ENCODE data around the gene IGFBP6. TPM values are rescaled to one million over a fixed set of nuclear protein-coding genes. Genes with fewer than 3 reads are reported as not detected.
"Not testable (repeated sequence)": the region's sequence is repeated elsewhere in the genome, so short reads cannot be mapped to it uniquely, and the experiment has no call there.

The IGFBP6 gene
- total RNA-seq, 1 experiment from 2014 or later: 4.2 TPM

- no CpG with 5 or more reads among the region's 3 CpGs for WGBS (ENCODE audit: extremely low coverage, insufficient read length, low lambda C conversion rate)
- peaks cover 24% of the 10 kb centered on the region for H3K23me2 ChIP-seq (ENCODE audit: insufficient read length, low read depth, low read length, poor library complexity, severe bottlenecking)
Observed at GRCh38 chr12:53095596-53095895, 1.9 kb upstream of the IGFBP6 start.

More at GRCh38 chr12:53095596-53095895, 1.9 kb upstream of the IGFBP6 start:
- not testable (repeated sequence) for H2AK5ac ChIP-seq (ENCODE audit: insufficient read length, low read length); H3K14ac ChIP-seq (ENCODE audit: insufficient read depth, low read length); H2BK20ac ChIP-seq (ENCODE audit: low read depth, low read length, poor library complexity, severe bottlenecking); H3K4me3 Mint-ChIP-seq; H3K36me3 Mint-ChIP-seq (ENCODE audit: insufficient read depth in 1 of 3, low read depth in 3 of 3); H3K4me1 ChIP-seq (ENCODE audit: insufficient read depth, low read length); H3K9me3 Mint-ChIP-seq; H4K5ac ChIP-seq (ENCODE audit: insufficient read length, low read depth, low read length); H2BK12ac ChIP-seq (ENCODE audit: insufficient read length, low read depth, low read length); H3K4me2 ChIP-seq (ENCODE audit: insufficient read depth, insufficient read length, low read length); H4K91ac ChIP-seq (ENCODE audit: insufficient read length, low read depth, low read length); H3K27ac ChIP-seq (ENCODE audit: insufficient read length, low read depth, low read length); H4K8ac ChIP-seq (replicated peaks; ENCODE audit: insufficient read length, low read depth, low read length); H3K79me1 ChIP-seq (ENCODE audit: insufficient read depth, low read depth, low read length, poor library complexity, severe bottlenecking); H3T11ph ChIP-seq (ENCODE audit: low read length); H3K9ac ChIP-seq (ENCODE audit: extremely low read depth, insufficient read length, low read length); H2BK120ac ChIP-seq (ENCODE audit: low read depth, low read length, poor library complexity, severe bottlenecking); H3K79me2 ChIP-seq (ENCODE audit: insufficient read depth, low read length); H2AFZ ChIP-seq (ENCODE audit: low read length); H3K9me3 ChIP-seq (ENCODE audit: control insufficient read depth, low read depth, low read length); H2BK15ac ChIP-seq (ENCODE audit: low read depth, low read length); DNase-seq; H3K4ac ChIP-seq (ENCODE audit: low read depth, low read length); H3K23ac ChIP-seq (ENCODE audit: insufficient read length, low read depth, low read length); H2BK5ac ChIP-seq (ENCODE audit: insufficient read length, low read length); H3K18ac ChIP-seq (ENCODE audit: insufficient read length, low read depth, low read length); H3K27me3 ChIP-seq (ENCODE audit: insufficient read depth, low read length); H3K27ac Mint-ChIP-seq; H4K20me1 ChIP-seq (ENCODE audit: control insufficient read depth, insufficient read depth, insufficient read length); H3K56ac ChIP-seq (ENCODE audit: insufficient read length, low read depth, low read length)
- peaks cover 30 to 42% of the 10 kb centered on the region in 2 experiments for H3K4me1 Mint-ChIP-seq
- H3K27me3 Mint-ChIP-seq (ENCODE audit: low read depth): peaks cover 79% of the 10 kb centered on the region
